Motor neuron (in vitro differentiated cells): ENCODE data around the gene ADAMTS6. TPM values are rescaled to one million over a fixed set of nuclear protein-coding genes. Genes with fewer than 3 reads are reported as not detected.
"Not testable (repeated sequence)": the region's sequence is repeated elsewhere in the genome, so short reads cannot be mapped to it uniquely, and the experiment has no call there.

Source experiments
- ATAC-seq, 8 experiments: fragments of 200-7000 bp; cut with Tn5 transposase; replicated peaks in 6 of 8; 2 replicates each; pipeline ENCODE4 v1.8.0; 2021; ENCODE audit warnings: mild to moderate bottlenecking in 8 of 8, moderate library complexity in 8 of 8
- H3K27ac ChIP-seq, 2 donors: fragments of 250-450 bp; sonication (Bioruptor Pico); 2 replicates each; pipeline ENCODE4 v1.9.0; 2021; ENCODE audit warnings: antibody characterized with exemption in 2 of 2, mild to moderate bottlenecking in 2 of 2, moderate library complexity in 1 of 2
- H3K4me1 ChIP-seq, 2 donors: fragments of 250-450 bp; sonication (Bioruptor Pico); replicated peaks in 1 of 2; 2 replicates each; pipeline ENCODE4 v1.6.1; 2021; ENCODE audit warnings: antibody characterized with exemption in 2 of 2, mild to moderate bottlenecking in 2 of 2, moderate library complexity in 1 of 2
- H3K4me3 ChIP-seq, 5 donors: fragments of 250-450 bp; sonication (Bioruptor Pico); 2 replicates each; pipeline ENCODE4 v1.9.0; 2021; ENCODE audit warnings: antibody characterized with exemption in 5 of 5, mild to moderate bottlenecking in 5 of 5, moderate library complexity in 4 of 5
- WGBS, 10 experiments: fragments of 450-650 bp; shearing (Covaris generic); methylation state at CpG; one replicate each; pipeline ENCODE4 v1.0.0; 2022; 5-methylcytosine and 5-hydroxymethylcytosine counted together
- in situ Hi-C, 9 experiments: fragments of 400-800 bp; cut with MboI; loops; one replicate each; pipeline ENCODE4 v1.15.0; 2021; ENCODE audit warnings: low sequenced_read_pairs in 9 of 9, low pct_unique_long_range_greater_than_20kb in 2 of 9; ENCODE audit not compliant: unreplicated experiment in 9 of 9
- total RNA-seq, 8 experiments: library from RNA; unstranded; fragments of 300-600 nt; gene quantifications; 2 replicates each; pipeline versions ENCODE4 v1.2.3 to v1.2.4, GENCODE V29; 2022

Gene ADAMTS6
- total RNA-seq, 8 experiments from 2014 or later = 0.80 to 5.1 (median 3.4) TPM

DNA sequence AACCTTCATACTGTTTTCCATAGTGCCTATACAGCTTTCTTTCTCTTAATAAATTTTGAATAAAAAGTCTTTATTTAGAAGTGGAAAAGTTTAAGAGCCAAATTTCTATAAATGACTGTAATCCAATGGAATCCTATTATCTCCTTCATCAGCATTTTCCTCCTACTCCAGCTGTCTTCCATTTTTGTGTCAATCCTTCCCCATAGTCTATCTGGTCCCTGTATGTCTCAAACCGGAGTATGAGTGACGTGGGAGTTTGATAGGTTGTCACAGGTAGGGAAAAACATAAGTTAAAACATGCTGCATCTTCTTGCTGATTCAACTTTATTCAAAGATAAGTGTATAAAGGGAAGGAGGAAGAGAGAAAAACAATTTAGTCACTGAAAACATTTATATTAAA is 70.4 kb downstream of the ADAMTS6 start:
- WGBS, 10 experiments = 80 to 100% (median 93%) methylated on average over 1 to 2 of the region's 2 CpGs; no CpG with 5 or more reads in 1 of the 10 experiments
- no peaks in the 10 kb centered on the region for H3K4me1 ChIP-seq
- no peak overlapping the region for H3K4me3 ChIP-seq
- H3K27ac ChIP-seq = no peak overlapping the region
- in situ Hi-C loops = no loop called here
- ATAC-seq = no peak

DNA sequence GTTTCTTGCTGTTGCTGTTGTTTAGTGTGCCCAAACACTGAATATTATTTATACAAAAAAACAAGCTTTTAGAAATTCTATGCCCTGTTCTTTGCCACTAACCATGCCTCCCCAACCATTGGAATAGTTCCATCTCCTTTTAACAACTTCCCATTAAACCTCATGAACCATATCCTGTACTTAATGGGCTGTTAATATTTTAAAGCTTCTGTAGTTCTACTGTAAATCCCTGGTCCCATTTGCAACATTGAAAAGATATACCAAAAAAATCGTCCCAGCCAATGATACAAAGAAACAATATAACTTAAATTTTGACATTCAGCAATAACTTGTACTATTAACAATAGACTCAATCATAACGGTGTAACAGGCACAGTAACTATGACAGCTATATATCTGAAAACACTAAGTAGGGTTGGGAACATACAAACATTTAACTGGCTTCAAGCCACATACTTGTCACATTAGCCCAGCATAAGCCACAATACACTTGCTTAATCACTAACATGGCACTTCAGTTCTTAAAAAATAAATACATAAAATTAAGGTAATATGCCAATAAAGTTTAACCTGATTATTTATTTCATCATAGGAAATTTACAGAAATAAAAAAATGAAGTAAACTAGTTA is 86.1 kb downstream of the ADAMTS6 start:
- in situ Hi-C loops = no loop called here
- Histone ChIP-seq H3K4me3 (no peak overlapping the region), H3K27ac (no peak overlapping the region), H3K4me1 (no peaks in the 10 kb centered on the region)
- 0 to 100% (median 69%) methylated on average over 1 to 2 of the region's 2 CpGs; no CpG with 5 or more reads in 1 of the 10 experiments for WGBS, 10 experiments
- ATAC-seq = no peak

DNA sequence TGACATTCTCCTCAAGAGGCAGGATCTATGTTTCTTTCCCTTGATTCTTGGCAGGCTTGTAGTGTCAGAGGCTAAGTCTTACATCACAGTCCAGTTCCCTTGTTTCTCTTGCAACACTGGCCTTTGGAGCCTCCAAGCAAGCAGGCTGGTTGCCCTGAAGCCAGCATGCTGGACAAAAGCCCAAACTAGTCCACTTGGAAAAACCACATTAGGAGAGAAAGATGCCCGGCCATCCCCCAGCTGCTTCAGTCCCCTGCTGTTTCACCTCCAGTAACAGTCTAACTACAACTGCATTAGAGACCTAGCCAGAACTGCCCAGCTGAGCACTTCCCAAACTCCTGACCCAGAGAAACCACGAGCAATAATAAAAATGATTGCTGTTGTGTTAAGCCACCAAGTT is 87.6 kb downstream of the ADAMTS6 start:
- peak in 2 of 8 experiments; percentile 28 to 41 for ATAC-seq
- Histone ChIP-seq H3K4me1 (no peaks in the 10 kb centered on the region), H3K4me3 (no peak overlapping the region), H3K27ac (no peak overlapping the region)
- WGBS, 10 experiments = 20 to 88% (median 57%) methylated on average over 1 to 2 of the region's 2 CpGs; no CpG with 5 or more reads in 3 of the 10 experiments
- in situ Hi-C loops = no loop called here

DNA sequence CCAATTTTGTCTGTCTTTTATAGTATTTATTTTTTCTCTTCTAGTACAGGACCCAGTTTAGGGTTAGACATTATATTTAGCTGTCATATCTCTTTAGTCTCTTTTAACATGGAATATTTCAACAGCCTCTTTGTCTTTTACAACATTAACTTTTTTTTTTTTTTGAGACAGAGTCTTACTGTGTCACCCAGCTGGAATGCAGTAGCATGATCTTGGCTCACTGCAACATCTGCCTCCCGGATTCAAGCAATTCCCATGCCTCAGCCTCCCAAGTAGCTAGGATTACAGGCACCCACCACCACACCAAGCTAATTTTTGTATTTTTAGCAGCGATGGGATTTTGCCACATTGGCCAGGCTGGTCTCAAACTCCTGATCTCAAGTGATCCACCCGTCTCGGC is 90.1 kb downstream of the ADAMTS6 start:
- Histone ChIP-seq H3K27ac (no peak overlapping the region), H3K4me3 (no peak overlapping the region), H3K4me1 (no peaks in the 10 kb centered on the region)
- in situ Hi-C loops = no loop called here
- ATAC-seq = no peak
- WGBS, 10 experiments = 25 to 91% (median 78%) methylated on average over 1 to 4 of the region's 4 CpGs; no CpG with 5 or more reads in 3 of the 10 experiments

DNA sequence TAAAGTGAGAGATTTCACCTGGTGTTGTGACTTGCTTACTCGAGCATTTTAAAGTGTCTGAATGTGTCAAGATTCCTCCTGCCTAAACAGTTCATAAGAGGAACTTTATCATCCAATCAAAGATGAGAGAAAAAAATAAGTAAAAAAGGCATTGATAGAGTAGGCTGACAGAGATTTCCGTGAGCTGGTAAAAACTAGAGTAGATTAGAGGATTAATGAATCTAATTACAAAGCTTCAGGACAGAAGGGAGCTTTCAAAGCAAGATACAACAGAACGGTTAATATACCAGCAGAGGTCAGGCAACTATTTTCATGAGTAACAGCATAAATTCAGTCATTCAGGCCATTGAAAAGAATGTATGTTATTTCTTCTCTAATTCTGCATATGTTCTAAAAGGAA is 91.5 kb downstream of the ADAMTS6 start:
- ATAC-seq = peak in 1 of 8 experiments; percentile 25

DNA sequence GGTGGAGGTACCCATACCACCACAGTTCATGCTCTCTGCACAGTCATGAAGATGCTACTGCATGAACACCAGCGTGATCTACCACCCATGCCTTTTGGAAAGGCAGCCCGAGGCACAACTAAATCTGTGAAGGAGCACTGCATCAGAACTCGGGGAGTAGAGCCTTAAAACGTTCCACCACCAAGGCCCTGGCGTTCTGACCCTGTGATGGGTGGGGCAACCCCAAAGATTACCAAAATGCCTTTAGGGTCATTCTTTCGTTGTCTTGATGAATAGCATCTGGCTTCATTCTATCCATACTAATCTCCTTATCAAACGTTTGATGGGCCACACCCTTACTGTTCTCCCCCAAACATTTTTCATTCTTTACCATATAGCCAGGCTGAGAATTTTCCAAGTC is 97.9 kb downstream of the ADAMTS6 start:
- Histone ChIP-seq H3K4me3 (no peak overlapping the region), H3K27ac (no peak overlapping the region), H3K4me1 (no peaks in the 10 kb centered on the region)
- 0 to 100% (median 94%) methylated on average over 1 to 6 of the region's 7 CpGs for WGBS, 10 experiments
- no peak for ATAC-seq
- in situ Hi-C loops = no loop called here

More for the DNA sequence above, 91.5 kb downstream of the ADAMTS6 start:
- in situ Hi-C loops = no loop called here
- WGBS, 10 experiments = 54 to 100% (median 92%) methylated on average over 1 to 3 of the region's 3 CpGs
- Histone ChIP-seq H3K4me3 (no peak overlapping the region), H3K4me1 (no peaks in the 10 kb centered on the region), H3K27ac (no peak overlapping the region)

DNA sequence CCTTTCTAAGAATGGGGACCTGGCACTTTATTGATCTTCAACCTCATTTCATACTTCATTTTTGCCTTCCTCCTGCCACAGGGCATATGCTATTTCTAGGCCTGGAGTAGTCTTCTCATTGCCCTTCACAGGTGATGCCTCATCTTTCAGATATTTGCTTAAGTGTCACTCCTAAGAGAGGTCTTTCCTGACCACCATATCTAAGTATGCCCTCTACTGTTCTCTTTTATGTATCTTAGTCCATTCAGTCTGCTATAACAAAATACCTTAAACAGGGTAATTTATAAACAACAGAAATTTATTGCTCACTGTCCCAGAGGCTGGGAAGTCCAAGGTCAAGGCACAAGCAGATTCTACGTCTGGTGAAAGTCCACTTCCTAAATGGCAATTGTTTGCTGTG is 99.1 kb downstream of the ADAMTS6 start:
- no peak for ATAC-seq

DNA sequence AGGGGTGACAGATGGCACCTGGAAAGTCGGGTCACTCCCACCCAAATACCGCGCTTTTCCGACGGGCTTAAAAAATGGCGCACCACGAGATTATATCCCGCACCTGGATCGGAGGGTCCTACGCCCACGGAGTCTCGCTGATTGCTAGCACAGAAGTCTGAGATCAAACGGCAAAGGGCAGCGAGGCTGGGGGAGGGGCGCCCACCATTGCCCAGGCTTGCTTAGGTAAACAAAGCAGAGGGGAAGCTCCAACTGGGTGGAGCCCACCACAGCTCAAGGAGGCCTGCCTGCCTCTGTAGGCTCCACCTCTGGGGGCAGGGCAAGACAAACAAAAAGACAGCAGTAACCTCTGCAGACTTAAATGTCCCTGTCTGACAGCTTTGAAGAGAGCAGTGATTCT is 111.2 kb downstream of the ADAMTS6 start:
- ATAC-seq, H3K27ac ChIP-seq, H3K4me3 ChIP-seq, in situ Hi-C loops, H3K4me1 ChIP-seq: not testable (repeated sequence)
- 42 to 100% (median 92%) methylated on average over 3 to 9 of the region's 15 CpGs; no CpG with 5 or more reads in 6 of the 10 experiments for WGBS, 10 experiments

More for the DNA sequence above, 99.1 kb downstream of the ADAMTS6 start:
- Histone ChIP-seq H3K4me1 (no peaks in the 10 kb centered on the region), H3K4me3 (no peak overlapping the region), H3K27ac (no peak overlapping the region)
- 60 to 100% (median 83%) methylated on average over 1 of the region's 1 CpG; no CpG with 5 or more reads in 5 of the 10 experiments for WGBS, 10 experiments
- in situ Hi-C loops = no loop called here

DNA sequence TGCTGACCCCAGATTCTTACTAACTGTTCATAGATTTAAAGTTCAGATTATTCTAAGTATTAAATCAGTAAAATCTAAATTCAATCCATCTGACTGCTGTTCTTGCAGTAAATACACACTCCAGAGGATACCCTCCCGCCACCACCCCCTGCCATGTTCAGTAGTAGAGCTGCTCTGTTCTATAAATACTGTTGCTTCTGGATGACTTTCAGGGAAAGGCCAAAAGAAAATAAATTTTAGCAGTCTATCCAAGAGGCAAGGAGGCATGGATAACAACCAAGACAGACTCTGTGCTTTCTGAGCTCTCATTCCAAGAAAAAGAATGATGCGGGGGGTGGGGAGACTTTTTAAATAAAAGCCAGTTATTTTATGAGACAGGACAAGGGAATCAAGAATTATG is 115.1 kb downstream of the ADAMTS6 start:
- 46 to 100% (median 100%) methylated on average over 1 to 2 of the region's 2 CpGs; no CpG with 5 or more reads in 1 of the 10 experiments for WGBS, 10 experiments
- Histone ChIP-seq H3K4me1 (no peaks in the 10 kb centered on the region), H3K27ac (no peak overlapping the region), H3K4me3 (no peak overlapping the region)
- in situ Hi-C loops = no loop called here
- ATAC-seq = no peak

DNA sequence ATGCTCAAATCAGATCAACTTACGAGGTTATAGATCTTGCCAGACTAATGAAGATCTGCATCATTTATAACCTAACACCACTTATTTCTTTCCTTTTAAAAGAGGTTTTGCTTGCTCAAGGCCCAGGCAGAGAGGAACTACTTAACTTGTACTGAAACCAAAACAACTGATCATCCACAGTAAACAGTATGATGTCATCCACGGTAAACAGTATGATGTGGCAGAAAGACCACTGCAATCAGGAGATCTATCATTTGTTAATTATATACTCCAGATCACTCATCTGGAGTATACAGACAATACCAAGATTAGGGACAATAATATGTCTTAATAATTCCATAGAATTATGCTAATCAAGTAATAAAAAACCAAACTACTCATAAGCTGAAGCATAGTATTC is 116.8 kb downstream of the ADAMTS6 start:
- Histone ChIP-seq H3K4me3 (no peak overlapping the region), H3K4me1 (no peaks in the 10 kb centered on the region), H3K27ac (no peak overlapping the region)
- peak in 2 of 8 experiments; percentile 55 to 74 for ATAC-seq
- 80 to 100% (median 100%) methylated on average over 1 to 2 of the region's 2 CpGs; no CpG with 5 or more reads in 2 of the 10 experiments for WGBS, 10 experiments
- in situ Hi-C loops = no loop called here

DNA sequence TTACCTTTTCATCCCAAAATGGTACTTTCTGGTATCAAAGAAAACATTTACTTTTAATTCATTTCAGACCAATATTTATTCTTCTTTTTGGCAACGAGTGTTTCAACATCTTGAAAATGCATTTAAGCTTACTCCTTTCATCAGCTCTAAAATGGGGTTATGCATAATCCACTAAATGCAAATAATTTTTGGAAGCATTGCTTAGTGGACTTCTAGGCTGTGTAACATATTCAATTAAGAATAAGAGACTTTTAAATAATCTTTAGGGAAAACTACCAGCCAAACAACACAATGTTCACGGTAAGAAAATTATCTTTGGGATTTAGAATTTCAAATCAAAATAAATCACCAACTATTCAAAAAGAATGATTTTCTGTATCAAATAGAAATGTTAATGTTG is 118.2 kb downstream of the ADAMTS6 start:
- no peaks in the 10 kb centered on the region for H3K4me1 ChIP-seq
- in situ Hi-C loops = no loop called here
- WGBS, 10 experiments = 0 to 92% (median 39%) methylated on average over 1 to 2 of the region's 2 CpGs
- H3K4me3 ChIP-seq = no peak overlapping the region
- ATAC-seq = peak in 3 of 8 experiments; percentile 40 to 64 (median 63)
- H3K27ac ChIP-seq = no peak overlapping the region

DNA sequence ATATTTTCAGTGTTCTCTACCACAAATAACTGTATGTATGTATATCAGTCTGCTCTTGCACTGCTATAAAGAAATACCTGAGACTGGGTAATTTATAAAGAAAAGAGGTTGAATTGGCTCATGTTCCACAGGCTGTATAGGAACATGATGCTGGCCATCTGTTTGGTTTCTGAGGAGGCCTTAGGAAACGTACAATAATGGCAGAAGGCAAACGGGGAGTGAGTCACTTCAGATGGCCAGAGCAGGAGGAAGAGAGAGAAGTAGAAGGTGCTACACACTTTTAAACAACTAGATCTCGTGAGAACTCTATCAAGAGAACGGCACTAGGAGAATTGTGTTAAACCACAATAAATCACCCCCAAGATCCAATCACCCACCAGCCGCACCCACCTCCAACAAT is 121.7 kb downstream of the ADAMTS6 start:
- no peak for ATAC-seq
- in situ Hi-C loops = no loop called here
- no peaks in the 10 kb centered on the region for H3K4me1 ChIP-seq
- no peak overlapping the region for H3K4me3 ChIP-seq
- no peak overlapping the region for H3K27ac ChIP-seq
- 48 to 100% (median 76%) methylated on average over 2 to 5 of the region's 5 CpGs for WGBS, 10 experiments

DNA sequence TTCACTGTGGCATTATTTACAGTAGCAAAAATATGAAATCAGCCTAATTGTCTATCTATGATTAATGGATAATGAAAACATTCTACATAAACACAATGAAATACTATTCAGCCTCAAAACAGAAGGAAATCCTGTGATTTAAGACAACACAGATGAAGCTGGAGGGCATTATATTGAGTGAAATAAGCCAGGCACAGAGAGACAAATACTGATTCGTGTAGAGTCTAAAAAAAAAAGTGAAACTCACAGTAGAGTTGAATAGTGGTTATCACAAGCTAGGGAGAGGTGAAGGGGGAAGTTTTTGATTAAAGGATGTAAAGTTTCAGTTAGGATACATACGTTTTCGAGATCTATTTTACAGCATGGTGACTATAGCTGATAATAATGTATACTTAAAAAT is 122.2 kb downstream of the ADAMTS6 start:
- in situ Hi-C loops = no loop called here
- no peak for ATAC-seq
- 54 to 100% (median 67%) methylated on average over 1 to 3 of the region's 3 CpGs; no CpG with 5 or more reads in 2 of the 10 experiments for WGBS, 10 experiments

DNA sequence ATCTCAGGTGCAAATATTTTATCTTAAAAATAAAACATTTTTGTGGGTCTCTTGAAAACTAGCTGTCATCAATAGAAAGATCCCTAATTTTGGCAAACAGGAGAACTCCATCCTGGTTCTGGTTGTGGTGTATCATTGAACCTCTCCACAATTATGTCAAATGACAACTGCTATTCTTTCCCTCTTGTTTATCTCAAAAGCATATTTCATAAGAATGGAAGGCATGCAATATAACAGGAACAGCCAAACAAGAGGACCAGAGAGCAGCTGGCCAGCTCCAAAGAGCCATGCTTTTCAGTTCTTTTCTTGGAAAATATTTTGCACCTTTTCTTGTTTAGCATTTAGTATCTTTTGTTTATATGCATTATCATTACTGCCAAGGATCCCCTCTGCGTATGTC is 125.4 kb downstream of the ADAMTS6 start:
- WGBS, 10 experiments = 63 to 100% (median 100%) methylated on average over 1 of the region's 1 CpG; no CpG with 5 or more reads in 2 of the 10 experiments
- ATAC-seq = no peak
- Histone ChIP-seq H3K4me1 (no peaks in the 10 kb centered on the region), H3K27ac (no peak overlapping the region), H3K4me3 (no peak overlapping the region)
- in situ Hi-C loops = no loop called here

More for the DNA sequence above, 122.2 kb downstream of the ADAMTS6 start:
- no peak overlapping the region for H3K27ac ChIP-seq
- H3K4me1 ChIP-seq = no peaks in the 10 kb centered on the region
- no peak overlapping the region for H3K4me3 ChIP-seq
